Measurements from ENCODE around the gene ARHGAP22. TPM values are rescaled to one million over a fixed set of nuclear protein-coding genes. Genes with fewer than 3 reads are reported as not detected.

The ARHGAP22 gene
- total and polyA plus RNA-seq, 2 donors (not counting 1 experiment from before 2014, with no cell fraction given), result 10.4 to 75.5 TPM

GRCh38 chr10:48525113-48525512 lies 79.8 kb downstream of the ARHGAP22 start:
- no peaks in the 10 kb centered on the region for H4K20me1 ChIP-seq (ENCODE audit: control insufficient read depth, extremely low read depth, insufficient read depth, low read length)
- H3K79me2 ChIP-seq (ENCODE audit: control insufficient read depth, insufficient read depth, low read length), result peaks cover 62% of the 10 kb centered on the region
- peaks cover 28% of the 10 kb centered on the region for H3K4me1 ChIP-seq (ENCODE audit: control insufficient read depth, extremely low read depth, insufficient read depth, low read length)
- no peak overlapping the region for H3K4me2 ChIP-seq (ENCODE audit: extremely low read depth, insufficient read depth, low read length)
- no peak for DNase-seq (ENCODE audit: low read depth in 2 of 2)
- H3K9me3 ChIP-seq (ENCODE audit: control insufficient read depth, insufficient read depth, low read depth, low read length), result no peaks in the 10 kb centered on the region
- H3K27ac ChIP-seq (ENCODE audit: insufficient read depth, low read length), result no peak overlapping the region
- H3K9ac ChIP-seq (ENCODE audit: insufficient read depth, low read length), result no peak overlapping the region
- H3K27me3 ChIP-seq (ENCODE audit: control insufficient read depth, insufficient read depth, low read length), result no peaks in the 10 kb centered on the region
- H3K36me3 ChIP-seq (ENCODE audit: control insufficient read depth, insufficient read depth, low read length), result peaks cover 4% of the 10 kb centered on the region
- H3K4me3 ChIP-seq (replicated peaks in 1 of 4; ENCODE audit: control extremely low read depth in 1 of 4, insufficient read depth in 1 of 4, low read depth in 3 of 4, low read length in 4 of 4), result no peak overlapping the region
- no peak overlapping the region for H2AFZ ChIP-seq (ENCODE audit: low read length)
- TF ChIP-seq EZH2 (IDR thresholded peaks at IDR 0.05; ENCODE audit: low read length, missing control alignments) (no peak), CTCF (conservative IDR thresholded peaks at IDR 0.05 in 1 of 2, IDR thresholded peaks at IDR 0.05 in 1 of 2; ENCODE audit: low read depth in 1 of 2, low read length in 2 of 2) (no peak)

- DNase-seq (ENCODE audit: low read depth in 2 of 2), result peak in 1 of 2 donors; percentile 14
- peak overlapping the region; percentile 40 for H3K27ac ChIP-seq (ENCODE audit: insufficient read depth, low read length)
- H3K4me2 ChIP-seq (ENCODE audit: extremely low read depth, insufficient read depth, low read length), result peak overlapping the region; percentile 66
- peaks cover 6% of the 10 kb centered on the region for H3K36me3 ChIP-seq (ENCODE audit: control insufficient read depth, insufficient read depth, low read length)
- peak overlapping the region; percentile 43 for H3K9ac ChIP-seq (ENCODE audit: insufficient read depth, low read length)
- no peaks in the 10 kb centered on the region for H3K9me3 ChIP-seq (ENCODE audit: control insufficient read depth, insufficient read depth, low read depth, low read length)
- H4K20me1 ChIP-seq (ENCODE audit: control insufficient read depth, extremely low read depth, insufficient read depth, low read length), result no peaks in the 10 kb centered on the region
- H2AFZ ChIP-seq (ENCODE audit: low read length), result no peak overlapping the region
- H3K79me2 ChIP-seq (ENCODE audit: control insufficient read depth, insufficient read depth, low read length), result peaks cover 64% of the 10 kb centered on the region
- TF ChIP-seq CTCF (conservative IDR thresholded peaks at IDR 0.05 in 1 of 2, IDR thresholded peaks at IDR 0.05 in 1 of 2; ENCODE audit: low read depth in 1 of 2, low read length in 2 of 2) (peak; percentile 31 to 53), EZH2 (IDR thresholded peaks at IDR 0.05; ENCODE audit: low read length, missing control alignments) (no peak)
- peaks cover 29% of the 10 kb centered on the region for H3K4me1 ChIP-seq (ENCODE audit: control insufficient read depth, extremely low read depth, insufficient read depth, low read length)
- no peaks in the 10 kb centered on the region for H3K27me3 ChIP-seq (ENCODE audit: control insufficient read depth, insufficient read depth, low read length)
- H3K4me3 ChIP-seq (replicated peaks in 1 of 4; ENCODE audit: control extremely low read depth in 1 of 4, insufficient read depth in 1 of 4, low read depth in 3 of 4, low read length in 4 of 4), result peak overlapping the region; percentile 19 to 60 (median 50)
These were observed 80.8 kb downstream of the ARHGAP22 start for GRCh38 chr10:48523820-48524758.

- H4K20me1 ChIP-seq (ENCODE audit: control insufficient read depth, extremely low read depth, insufficient read depth, low read length), result no peaks in the 10 kb centered on the region
- no peak for TF ChIP-seq CTCF (conservative IDR thresholded peaks at IDR 0.05 in 1 of 2, IDR thresholded peaks at IDR 0.05 in 1 of 2; ENCODE audit: low read depth in 1 of 2, low read length in 2 of 2)
- no peak for TF ChIP-seq EZH2 (IDR thresholded peaks at IDR 0.05; ENCODE audit: low read length, missing control alignments)
- peaks cover 65% of the 10 kb centered on the region for H3K79me2 ChIP-seq (ENCODE audit: control insufficient read depth, insufficient read depth, low read length)
- H3K27ac ChIP-seq (ENCODE audit: insufficient read depth, low read length), result peak overlapping the region; percentile 46
- H3K9ac ChIP-seq (ENCODE audit: insufficient read depth, low read length), result peak overlapping the region; percentile 43
- H3K4me2 ChIP-seq (ENCODE audit: extremely low read depth, insufficient read depth, low read length), result peak overlapping the region; percentile 66
- DNase-seq (ENCODE audit: low read depth in 2 of 2), result peak; percentile 97 to 98
- H3K36me3 ChIP-seq (ENCODE audit: control insufficient read depth, insufficient read depth, low read length), result peaks cover 10% of the 10 kb centered on the region
- H3K9me3 ChIP-seq (ENCODE audit: control insufficient read depth, insufficient read depth, low read depth, low read length), result no peaks in the 10 kb centered on the region
- H3K4me3 ChIP-seq (replicated peaks in 1 of 4; ENCODE audit: control extremely low read depth in 1 of 4, insufficient read depth in 1 of 4, low read depth in 3 of 4, low read length in 4 of 4), result peak overlapping the region; percentile 29 to 60 (median 50)
- no peaks in the 10 kb centered on the region for H3K27me3 ChIP-seq (ENCODE audit: control insufficient read depth, insufficient read depth, low read length)
- H3K4me1 ChIP-seq (ENCODE audit: control insufficient read depth, extremely low read depth, insufficient read depth, low read length), result peaks cover 32% of the 10 kb centered on the region
- no peak overlapping the region for H2AFZ ChIP-seq (ENCODE audit: low read length)
These were observed 81.6 kb downstream of the ARHGAP22 start for GRCh38 chr10:48523212-48523819.
